NCI-H187 (cell line): ENCODE results near the gene SLC9A8.
"Not testable (repeated sequence)": the region's sequence is repeated elsewhere in the genome, so short reads cannot be mapped to it uniquely, and the experiment has no call there.

Experiments used
- DNase-seq, 2 experiments: peaks; one replicate each; lab custom pipeline; 2025; lab: John Stamatoyannopoulos, UW

Gene SLC9A8

DNA sequence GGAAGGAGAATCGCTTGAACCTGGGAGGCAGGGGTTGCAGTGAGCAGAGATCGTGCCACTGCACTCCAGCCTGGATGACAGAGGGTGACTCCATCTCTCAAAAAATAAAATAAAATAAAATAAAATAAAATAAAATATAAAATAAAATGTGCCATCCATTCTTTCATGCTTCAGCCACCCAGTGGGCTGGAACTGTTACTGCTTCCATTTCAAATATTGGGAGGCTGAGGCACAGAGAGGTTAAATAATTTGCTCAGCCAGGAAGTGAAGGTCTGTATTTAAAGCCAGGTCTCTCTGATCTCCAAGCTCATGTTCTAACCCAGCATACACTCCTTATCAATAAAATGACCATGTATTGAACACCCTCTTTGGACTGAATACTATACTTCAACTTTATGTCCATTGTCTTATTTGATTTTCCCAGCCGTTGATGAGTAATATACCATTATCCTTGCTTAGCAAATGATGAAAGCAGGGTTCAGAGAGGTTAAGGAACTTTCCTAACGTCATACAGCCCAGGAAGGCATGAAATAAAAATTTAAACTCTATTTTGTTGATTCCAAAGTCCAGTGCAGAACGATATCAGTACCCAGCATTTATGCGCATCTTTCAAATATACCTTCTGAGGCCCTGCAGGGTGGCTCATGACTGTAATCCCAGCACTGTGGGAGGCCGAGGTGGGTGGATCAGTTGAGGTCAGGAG lies 25.8 kb upstream of the SLC9A8 start:
- DNase-seq: no peak

GRCh38 chr20:49787371-49788357 lies 25.0 kb upstream of the SLC9A8 start:
- no peak for DNase-seq

GRCh38 chr20:49790077-49790798 lies 22.4 kb upstream of the SLC9A8 start:
- DNase-seq: no peak

- no peak for DNase-seq
Observed at GRCh38 chr20:49791165-49791564, 21.5 kb upstream of the SLC9A8 start.

DNA sequence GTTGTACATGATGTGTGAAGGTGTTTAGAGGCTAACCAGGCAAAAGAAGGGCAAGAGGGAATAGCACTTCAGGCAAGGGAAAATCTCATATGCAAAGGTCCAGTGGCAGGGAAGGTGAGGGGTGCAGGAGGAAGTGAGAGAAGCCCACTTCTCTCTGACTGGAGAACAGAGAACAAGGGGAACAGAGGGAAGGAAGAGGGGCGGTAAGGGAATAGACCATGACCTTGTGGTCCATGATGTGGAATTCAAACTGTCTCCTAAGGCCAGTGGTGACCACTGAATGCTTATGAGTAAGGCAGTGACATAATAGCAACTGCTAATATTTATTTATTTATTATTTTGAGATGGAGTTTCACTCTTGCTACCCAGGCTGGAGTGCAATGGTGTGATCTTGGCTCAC lies 20.6 kb upstream of the SLC9A8 start:
- no peak for DNase-seq

DNA sequence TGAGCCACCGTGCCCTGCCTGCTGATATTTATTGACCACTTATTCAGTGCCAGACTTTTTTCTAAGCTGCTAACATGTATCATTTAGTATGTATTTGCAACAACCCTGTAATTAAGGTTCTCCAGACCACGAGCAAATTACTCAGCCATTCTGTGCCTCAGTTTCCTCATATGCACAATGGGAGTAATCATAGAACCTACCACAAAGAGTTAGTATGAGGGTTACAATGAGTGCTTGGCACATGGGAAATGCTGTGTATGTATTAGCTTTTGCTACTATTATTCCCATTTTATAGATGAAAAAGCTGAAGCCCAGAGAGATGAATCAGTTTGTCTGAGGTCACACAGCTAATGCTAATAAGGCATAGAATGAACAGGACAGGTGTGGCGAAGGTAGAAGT lies 20.0 kb upstream of the SLC9A8 start:
- no peak for DNase-seq

GRCh38 chr20:49794336-49795134 lies 18.1 kb upstream of the SLC9A8 start:
- no peak for DNase-seq

- no peak for DNase-seq
Observed at GRCh38 chr20:49795135-49795424, 17.5 kb upstream of the SLC9A8 start.

DNA sequence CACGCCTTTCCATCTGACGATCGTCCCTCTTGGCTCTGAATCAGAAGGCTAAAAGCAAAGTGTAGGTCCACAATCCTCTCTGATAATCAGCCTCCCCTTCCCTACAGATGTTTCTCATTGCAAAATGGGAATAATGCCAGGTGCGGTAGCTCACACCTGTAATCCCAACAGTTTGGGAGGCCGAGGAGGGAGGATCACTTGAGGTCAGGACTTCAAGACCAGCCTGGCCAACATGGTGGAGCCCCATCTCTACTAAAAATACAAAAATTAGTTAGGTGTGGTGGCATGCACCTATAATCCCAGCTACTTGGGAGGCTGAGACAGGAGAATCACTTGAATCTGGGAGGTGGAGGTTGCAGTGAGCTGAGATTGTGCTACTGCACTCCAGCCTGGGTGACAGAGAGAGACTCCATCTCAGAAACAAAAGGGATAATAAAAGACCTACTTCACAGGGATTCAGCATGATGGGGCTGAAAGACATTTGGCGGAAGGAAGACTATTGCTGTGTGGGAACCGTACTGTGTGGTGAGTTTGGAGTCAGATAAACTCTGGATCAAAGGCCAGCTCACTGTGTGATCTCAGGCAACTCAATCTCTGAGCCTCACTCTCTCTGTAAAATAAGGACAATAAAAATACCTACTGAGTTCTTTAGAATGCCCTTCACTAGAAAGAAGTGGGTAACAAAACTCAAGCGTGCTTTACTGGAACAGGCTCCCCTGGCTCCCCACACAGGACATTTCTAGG lies 15.9 kb upstream of the SLC9A8 start:
- DNase-seq: no peak

GRCh38 chr20:49797344-49797615 lies 15.3 kb upstream of the SLC9A8 start:
- no peak for DNase-seq

- DNase-seq: no peak
Observed at GRCh38 chr20:49798718-49799117, 13.9 kb upstream of the SLC9A8 start.

DNA sequence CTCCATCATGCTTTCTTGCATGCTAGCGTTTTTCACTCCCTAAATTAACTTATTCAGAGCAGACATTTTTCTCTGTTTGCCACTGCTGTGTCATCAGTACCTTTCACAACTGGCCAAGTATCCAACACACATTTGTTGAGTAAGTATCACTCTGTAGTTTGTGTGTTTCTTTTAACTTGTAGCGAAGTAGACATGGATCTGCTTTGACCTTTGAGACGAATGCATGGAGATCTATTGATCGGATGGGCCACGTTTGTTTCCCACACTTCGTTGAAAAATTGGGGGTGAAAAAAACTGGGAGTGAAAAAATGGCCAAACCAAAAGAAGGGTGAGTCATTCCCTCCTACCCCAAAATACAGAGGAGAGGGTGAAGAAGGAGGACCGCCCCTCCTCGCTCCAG lies 12.9 kb upstream of the SLC9A8 start:
- no peak for DNase-seq

- no peak for DNase-seq
Observed at GRCh38 chr20:49803418-49803817, 9.2 kb upstream of the SLC9A8 start.

- DNase-seq: no peak
Observed at GRCh38 chr20:49804364-49804763, 8.3 kb upstream of the SLC9A8 start.

GRCh38 chr20:49805224-49805876 lies 7.3 kb upstream of the SLC9A8 start:
- DNase-seq: not testable (repeated sequence)

DNA sequence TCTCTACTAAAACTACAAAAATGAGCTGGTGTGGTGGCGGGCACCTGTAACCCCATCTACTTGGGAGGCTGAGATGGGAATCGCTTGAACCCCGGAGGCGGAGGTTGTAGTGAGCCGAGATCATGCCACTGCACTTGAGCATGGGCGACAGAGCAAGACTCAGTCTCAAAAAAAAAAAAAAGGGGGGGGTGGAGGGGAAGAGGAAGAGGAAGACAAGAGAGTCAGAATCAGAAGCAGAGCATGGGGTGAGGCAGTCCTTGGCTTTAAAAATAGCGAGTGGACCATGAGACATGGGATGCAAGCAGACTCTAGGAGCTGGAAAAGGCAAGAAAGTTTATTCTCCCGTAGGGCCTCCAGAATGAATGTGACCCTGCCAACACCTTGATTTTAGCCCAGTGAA lies 3.9 kb upstream of the SLC9A8 start:
- DNase-seq: no peak

DNA sequence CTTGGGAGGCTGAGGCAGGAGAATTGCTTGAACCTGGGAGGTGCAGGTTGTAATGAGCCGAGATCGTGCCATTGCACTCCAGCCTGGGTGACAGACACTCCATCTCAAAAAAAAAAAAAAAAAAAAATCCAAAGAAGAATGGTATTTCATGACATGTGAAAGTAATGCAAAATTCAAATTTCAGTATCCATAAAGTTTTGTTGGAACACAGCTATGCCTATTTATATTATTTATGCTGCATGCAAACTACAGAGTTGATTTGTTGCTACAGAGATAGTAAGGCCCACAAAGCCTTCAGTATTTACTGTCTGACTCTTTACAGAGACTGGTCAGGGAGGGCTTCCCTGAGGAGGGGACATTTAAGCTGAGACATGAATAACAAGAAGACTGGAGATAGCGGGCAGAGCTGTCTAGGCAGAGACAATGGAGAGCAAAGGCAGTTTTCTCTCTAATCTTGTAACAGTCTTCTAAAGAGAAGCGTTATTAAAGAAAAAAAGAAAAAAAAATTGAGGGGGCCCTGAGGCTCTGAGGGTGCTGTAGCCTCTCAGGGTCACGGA lies 2.7 kb upstream of the SLC9A8 start:
- no peak for DNase-seq

DNA sequence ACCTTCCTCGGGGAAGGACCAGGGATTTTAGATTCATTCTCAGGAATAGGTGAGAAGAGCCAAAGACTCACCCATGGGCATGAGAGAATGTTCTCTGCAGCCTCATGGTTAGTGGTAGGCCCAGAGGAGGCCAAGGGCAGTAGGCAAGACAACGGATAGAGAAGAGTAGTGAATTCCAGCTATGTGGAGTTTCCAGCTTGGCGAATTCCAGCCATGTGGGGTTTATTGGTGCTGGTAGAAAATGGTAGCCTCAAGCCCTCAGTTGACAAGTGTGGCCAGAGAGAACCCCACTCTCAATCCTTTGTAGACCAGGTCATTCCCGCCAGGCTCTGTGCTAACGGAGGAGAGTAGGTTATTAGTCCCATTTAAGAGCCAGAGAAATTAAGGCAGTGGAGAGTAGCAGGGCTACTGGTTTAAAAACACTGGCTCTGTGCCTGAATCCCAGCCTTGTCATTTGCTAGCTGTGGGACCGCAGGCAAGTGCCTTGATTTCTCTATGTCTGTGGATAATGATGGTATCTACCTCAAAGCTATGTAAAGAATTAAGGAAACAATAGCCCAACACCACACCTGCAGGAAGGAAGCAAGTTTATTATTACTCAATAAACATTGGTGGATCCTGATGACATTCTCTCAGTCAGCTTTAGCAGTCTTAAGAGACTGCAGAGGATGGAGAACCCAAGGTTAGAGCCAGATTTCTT lies 2.0 kb upstream of the SLC9A8 start:
- no peak for DNase-seq

- DNase-seq: peak in 1 of 2 experiments; percentile 19
Observed at GRCh38 chr20:49811825-49812506, 662 bp upstream of the SLC9A8 start.
